Osteocyte (in vitro differentiated cells): ENCODE measurements around the gene GLI1. TPM values are rescaled to one million over a fixed set of nuclear protein-coding genes. Genes with fewer than 3 reads are reported as not detected.
"Not testable (repeated sequence)": the region's sequence is repeated elsewhere in the genome, so short reads cannot be mapped to it uniquely, and the experiment has no call there.

Experiments used
- DNase-seq: peaks from one replicate; pipeline ENCODE4 v3.0.0; 2021; ENCODE audit warnings: mixed read lengths; ENCODE audit not compliant: unreplicated experiment; ENCODE audit errors: extremely low spot score
- H3K27ac Mint-ChIP-seq: one replicate; pipeline ENCODE4 v1.8.0; 2021; ENCODE audit warnings: mild to moderate bottlenecking, mixed read lengths; ENCODE audit not compliant: unreplicated experiment
- H3K27me3 Mint-ChIP-seq: one replicate; pipeline ENCODE4 v1.8.0; 2021; ENCODE audit warnings: mixed read lengths; ENCODE audit not compliant: unreplicated experiment
- H3K36me3 Mint-ChIP-seq: one replicate; pipeline ENCODE4 v1.8.0; 2021; ENCODE audit warnings: mixed read lengths; ENCODE audit not compliant: unreplicated experiment
- H3K4me1 Mint-ChIP-seq: one replicate; pipeline ENCODE4 v1.8.0; 2021; ENCODE audit warnings: mixed read lengths; ENCODE audit not compliant: unreplicated experiment
- H3K4me3 Mint-ChIP-seq: one replicate; pipeline ENCODE4 v1.8.0; 2021; ENCODE audit warnings: mild to moderate bottlenecking, moderate library complexity, mixed read lengths; ENCODE audit not compliant: unreplicated experiment
- H3K9me3 Mint-ChIP-seq: one replicate; pipeline ENCODE4 v1.8.0; 2021; ENCODE audit warnings: mixed read lengths; ENCODE audit not compliant: unreplicated experiment
- CTCF ChIP-seq: fragments of 200-600 bp; sonication (generic); IDR thresholded peaks from 2 replicates; pipeline ENCODE4 v1.5.0; 2021; ENCODE audit warnings: antibody characterized with exemption, mild to moderate bottlenecking, moderate library complexity
- total RNA-seq: library from RNA; stranded (reverse); gene quantifications from 2 replicates; pipeline ENCODE4 v1.2.1, GENCODE V29; 2021

Gene GLI1
- total RNA-seq, 1 donor from 2014 or later, result 7.7 TPM

- no peaks in the 10 kb centered on the region for H3K9me3 Mint-ChIP-seq
- no peak for DNase-seq
- H3K27ac Mint-ChIP-seq, result peak overlapping the region; percentile 66
- H3K4me3 Mint-ChIP-seq, result no peak overlapping the region
- peaks cover 24% of the 10 kb centered on the region for H3K4me1 Mint-ChIP-seq
- no peak for TF ChIP-seq CTCF
- no peaks in the 10 kb centered on the region for H3K27me3 Mint-ChIP-seq
- H3K36me3 Mint-ChIP-seq, result peaks cover 35% of the 10 kb centered on the region
These were observed 32.1 kb downstream of the GLI1 start for GRCh38 chr12:57491393-57492280.

GRCh38 chr12:57495051-57495701, 35.6 kb downstream of the GLI1 start:
- H3K4me1 Mint-ChIP-seq, DNase-seq, H3K27ac Mint-ChIP-seq, H3K4me3 Mint-ChIP-seq, H3K27me3 Mint-ChIP-seq, H3K9me3 Mint-ChIP-seq: not testable (repeated sequence)
- H3K36me3 Mint-ChIP-seq, result peaks cover 57% of the 10 kb centered on the region

- no peaks in the 10 kb centered on the region for H3K4me1 Mint-ChIP-seq
- no peak overlapping the region for H3K4me3 Mint-ChIP-seq
- peaks cover 54% of the 10 kb centered on the region for H3K36me3 Mint-ChIP-seq
- H3K27ac Mint-ChIP-seq, result no peak overlapping the region
- TF ChIP-seq CTCF, result no peak
- DNase-seq, result no peak
- H3K27me3 Mint-ChIP-seq, result no peaks in the 10 kb centered on the region
- no peaks in the 10 kb centered on the region for H3K9me3 Mint-ChIP-seq
These were observed 37.2 kb downstream of the GLI1 start for GRCh38 chr12:57496822-57497221.

- H3K36me3 Mint-ChIP-seq, result peaks cover 57% of the 10 kb centered on the region
- no peaks in the 10 kb centered on the region for H3K27me3 Mint-ChIP-seq
- no peak for TF ChIP-seq CTCF
- no peak overlapping the region for H3K4me3 Mint-ChIP-seq
- no peaks in the 10 kb centered on the region for H3K9me3 Mint-ChIP-seq
- DNase-seq, result no peak
- H3K4me1 Mint-ChIP-seq, result no peaks in the 10 kb centered on the region
- H3K27ac Mint-ChIP-seq, result peak overlapping the region; percentile 31
These were observed 37.9 kb downstream of the GLI1 start for GRCh38 chr12:57497223-57498131.

- no peak for TF ChIP-seq CTCF
- DNase-seq, result no peak
- no peak overlapping the region for H3K4me3 Mint-ChIP-seq
- no peaks in the 10 kb centered on the region for H3K27me3 Mint-ChIP-seq
- H3K4me1 Mint-ChIP-seq, result no peaks in the 10 kb centered on the region
- H3K36me3 Mint-ChIP-seq, result peaks cover 56% of the 10 kb centered on the region
- H3K27ac Mint-ChIP-seq, result no peak overlapping the region
- H3K9me3 Mint-ChIP-seq, result no peaks in the 10 kb centered on the region
These were observed 38.5 kb downstream of the GLI1 start for GRCh38 chr12:57498132-57498502.
